ENCODE measurements around the gene NUP93. TPM values are rescaled to one million over a fixed set of nuclear protein-coding genes. Genes with fewer than 3 reads are reported as not detected.

The NUP93 gene
- total and polyA plus RNA-seq, 2 experiments from 2014 or later = 139 to 187 TPM

DNA sequence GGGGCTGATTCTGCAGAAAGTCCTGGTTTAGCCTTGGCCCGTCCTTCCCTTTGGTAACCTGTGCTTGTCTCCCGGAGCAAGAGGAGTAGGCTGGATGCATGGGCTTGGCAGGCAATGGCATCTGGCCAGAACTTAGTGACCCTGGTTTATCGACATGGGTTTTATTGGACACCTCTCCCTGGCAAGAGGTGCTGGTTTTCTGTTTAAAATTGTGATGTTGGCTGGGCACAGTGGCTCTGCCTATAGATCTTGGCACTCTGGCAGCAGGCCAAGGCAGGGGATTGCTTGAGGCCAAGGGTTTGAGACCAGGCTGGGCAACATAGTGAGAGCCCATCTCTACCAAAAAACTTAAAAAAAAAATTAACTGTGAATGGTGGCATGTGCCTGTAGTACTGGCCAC lies 166.3 kb downstream of the NUP93 start (continued):
- TF ChIP-seq, protein P1, sequence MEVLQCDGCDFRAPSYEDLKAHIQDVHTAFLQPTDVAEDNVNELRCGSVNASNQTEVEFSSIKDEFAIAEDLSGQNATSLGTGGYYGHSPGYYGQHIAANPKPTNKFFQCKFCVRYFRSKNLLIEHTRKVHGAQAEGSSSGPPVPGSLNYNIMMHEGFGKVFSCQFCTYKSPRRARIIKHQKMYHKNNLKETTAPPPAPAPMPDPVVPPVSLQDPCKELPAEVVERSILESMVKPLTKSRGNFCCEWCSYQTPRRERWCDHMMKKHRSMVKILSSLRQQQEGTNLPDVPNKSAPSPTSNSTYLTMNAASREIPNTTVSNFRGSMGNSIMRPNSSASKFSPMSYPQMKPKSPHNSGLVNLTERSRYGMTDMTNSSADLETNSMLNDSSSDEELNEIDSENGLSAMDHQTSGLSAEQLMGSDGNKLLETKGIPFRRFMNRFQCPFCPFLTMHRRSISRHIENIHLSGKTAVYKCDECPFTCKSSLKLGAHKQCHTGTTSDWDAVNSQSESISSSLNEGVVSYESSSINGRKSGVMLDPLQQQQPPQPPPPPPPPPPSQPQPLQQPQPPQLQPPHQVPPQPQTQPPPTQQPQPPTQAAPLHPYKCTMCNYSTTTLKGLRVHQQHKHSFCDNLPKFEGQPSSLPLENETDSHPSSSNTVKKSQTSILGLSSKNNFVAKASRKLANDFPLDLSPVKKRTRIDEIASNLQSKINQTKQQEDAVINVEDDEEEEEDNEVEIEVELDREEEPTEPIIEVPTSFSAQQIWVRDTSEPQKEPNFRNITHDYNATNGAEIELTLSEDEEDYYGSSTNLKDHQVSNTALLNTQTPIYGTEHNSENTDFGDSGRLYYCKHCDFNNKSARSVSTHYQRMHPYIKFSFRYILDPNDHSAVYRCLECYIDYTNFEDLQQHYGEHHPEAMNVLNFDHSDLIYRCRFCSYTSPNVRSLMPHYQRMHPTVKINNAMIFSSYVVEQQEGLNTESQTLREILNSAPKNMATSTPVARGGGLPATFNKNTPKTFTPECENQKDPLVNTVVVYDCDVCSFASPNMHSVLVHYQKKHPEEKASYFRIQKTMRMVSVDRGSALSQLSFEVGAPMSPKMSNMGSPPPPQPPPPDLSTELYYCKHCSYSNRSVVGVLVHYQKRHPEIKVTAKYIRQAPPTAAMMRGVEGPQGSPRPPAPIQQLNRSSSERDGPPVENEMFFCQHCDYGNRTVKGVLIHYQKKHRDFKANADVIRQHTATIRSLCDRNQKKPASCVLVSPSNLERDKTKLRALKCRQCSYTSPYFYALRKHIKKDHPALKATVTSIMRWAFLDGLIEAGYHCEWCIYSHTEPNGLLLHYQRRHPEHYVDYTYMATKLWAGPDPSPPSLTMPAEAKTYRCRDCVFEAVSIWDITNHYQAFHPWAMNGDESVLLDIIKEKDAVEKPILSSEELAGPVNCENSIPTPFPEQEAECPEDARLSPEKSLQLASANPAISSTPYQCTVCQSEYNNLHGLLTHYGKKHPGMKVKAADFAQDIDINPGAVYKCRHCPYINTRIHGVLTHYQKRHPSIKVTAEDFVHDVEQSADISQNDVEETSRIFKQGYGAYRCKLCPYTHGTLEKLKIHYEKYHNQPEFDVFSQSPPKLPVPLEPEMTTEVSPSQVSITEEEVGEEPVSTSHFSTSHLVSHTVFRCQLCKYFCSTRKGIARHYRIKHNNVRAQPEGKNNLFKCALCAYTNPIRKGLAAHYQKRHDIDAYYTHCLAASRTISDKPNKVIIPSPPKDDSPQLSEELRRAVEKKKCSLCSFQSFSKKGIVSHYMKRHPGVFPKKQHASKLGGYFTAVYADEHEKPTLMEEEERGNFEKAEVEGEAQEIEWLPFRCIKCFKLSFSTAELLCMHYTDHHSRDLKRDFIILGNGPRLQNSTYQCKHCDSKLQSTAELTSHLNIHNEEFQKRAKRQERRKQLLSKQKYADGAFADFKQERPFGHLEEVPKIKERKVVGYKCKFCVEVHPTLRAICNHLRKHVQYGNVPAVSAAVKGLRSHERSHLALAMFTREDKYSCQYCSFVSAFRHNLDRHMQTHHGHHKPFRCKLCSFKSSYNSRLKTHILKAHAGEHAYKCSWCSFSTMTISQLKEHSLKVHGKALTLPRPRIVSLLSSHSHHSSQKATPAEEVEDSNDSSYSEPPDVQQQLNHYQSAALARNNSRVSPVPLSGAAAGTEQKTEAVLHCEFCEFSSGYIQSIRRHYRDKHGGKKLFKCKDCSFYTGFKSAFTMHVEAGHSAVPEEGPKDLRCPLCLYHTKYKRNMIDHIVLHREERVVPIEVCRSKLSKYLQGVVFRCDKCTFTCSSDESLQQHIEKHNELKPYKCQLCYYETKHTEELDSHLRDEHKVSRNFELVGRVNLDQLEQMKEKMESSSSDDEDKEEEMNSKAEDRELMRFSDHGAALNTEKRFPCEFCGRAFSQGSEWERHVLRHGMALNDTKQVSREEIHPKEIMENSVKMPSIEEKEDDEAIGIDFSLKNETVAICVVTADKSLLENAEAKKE (CRISPR knock-in tag; IDR thresholded peaks at IDR 0.05) = no peak

DNA sequence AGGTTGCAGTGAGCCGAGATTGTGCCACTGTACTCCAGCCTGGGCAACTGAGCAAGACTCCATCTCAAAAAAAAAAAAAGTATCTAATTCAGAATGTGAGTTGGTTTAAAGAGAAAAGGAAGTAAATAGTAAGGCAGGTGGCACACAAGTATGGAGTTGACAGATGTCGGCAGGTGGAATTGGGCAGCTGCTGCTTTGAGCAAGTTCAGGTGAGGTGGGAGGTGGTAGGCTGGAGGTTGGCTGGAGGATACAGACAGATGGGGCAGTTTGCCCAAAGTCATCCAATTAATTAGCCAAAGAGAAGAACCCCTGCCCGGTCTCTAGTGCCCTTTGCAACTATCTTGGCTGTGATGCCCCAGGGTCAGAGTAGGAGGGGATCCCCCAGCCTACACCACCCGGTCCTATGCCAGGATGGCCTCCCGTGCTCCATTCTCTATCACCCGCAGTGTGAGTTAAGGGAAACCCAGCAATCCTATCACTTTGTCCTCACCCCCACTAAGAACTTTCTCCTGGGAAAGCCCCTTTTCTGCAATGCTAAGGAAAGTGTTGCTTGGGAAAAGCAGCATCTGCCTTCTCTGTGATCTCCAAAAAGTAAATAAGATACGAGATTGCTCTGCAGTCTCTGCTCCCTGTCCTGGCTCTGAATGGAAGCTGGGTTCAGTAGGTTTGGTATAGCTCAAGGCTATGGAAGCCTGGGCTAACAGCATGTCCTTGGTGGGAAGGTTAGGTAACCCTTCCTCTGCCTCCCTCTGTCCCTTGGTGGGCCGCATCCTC lies 167.3 kb downstream of the NUP93 start:
- no peak overlapping the region; the same call in 2 of the 3 replicates for H3K4me3 Mint-ChIP-seq
- Histone ChIP-seq H3K4me2 (no peak overlapping the region), H3K4me3 (no peak overlapping the region), H3K79me2 (replicated peaks; ENCODE audit: insufficient read depth) (no peaks in the 10 kb centered on the region), H3K9me2 (ENCODE audit: insufficient read depth) (no peaks in the 10 kb centered on the region), H3K27ac (ENCODE audit: low read depth) (no peak overlapping the region), H4K20me1 (replicated peaks; ENCODE audit: insufficient read depth) (no peaks in the 10 kb centered on the region), H2AFZ (no peak overlapping the region), H3K4me1 (ENCODE audit: insufficient read depth) (no peaks in the 10 kb centered on the region), H3F3A (replicated peaks; ENCODE audit: low read depth) (no peaks in the 10 kb centered on the region), H3K27me3 (ENCODE audit: insufficient read depth) (no peaks in the 10 kb centered on the region), H3K36me3 (ENCODE audit: insufficient read depth) (no peaks in the 10 kb centered on the region)
- no peaks in the 10 kb centered on the region for H3K9me3 Mint-ChIP-seq
- peaks cover 6% of the 10 kb centered on the region for H3K27me3 Mint-ChIP-seq (ENCODE audit: insufficient read depth, low read depth, poor library complexity)
- DNase-seq (ENCODE audit: low spot score) (no peak), ATAC-seq (no peak)
- H3K4me1 Mint-ChIP-seq = no peaks in the 10 kb centered on the region
- H3K27ac Mint-ChIP-seq = 0 out of 2 replicates have a peak overlapping the region, but pooled peaks have one; percentile 22
- no peaks in the 10 kb centered on the region for H3K36me3 Mint-ChIP-seq (ENCODE audit: low read depth)
- TF ChIP-seq POLR2AphosphoS5 (IDR thresholded peaks at IDR 0.05; ENCODE audit: low read depth) (no peak), NANOG (IDR thresholded peaks at IDR 0.05; ENCODE audit: borderline replicate concordance) (no peak), EZH2phosphoT487 (IDR thresholded peaks at IDR 0.05; ENCODE audit: unreplicated experiment) (no peak), ZNF114 (CRISPR knock-in tag; IDR thresholded peaks at IDR 0.05) (no peak), EZH2 (IDR thresholded peaks at IDR 0.05; ENCODE audit: low read depth, unreplicated experiment) (no peak), JUNB (IDR thresholded peaks at IDR 0.05; ENCODE audit: unreplicated experiment) (no peak)
- TF ChIP-seq, protein P2, sequence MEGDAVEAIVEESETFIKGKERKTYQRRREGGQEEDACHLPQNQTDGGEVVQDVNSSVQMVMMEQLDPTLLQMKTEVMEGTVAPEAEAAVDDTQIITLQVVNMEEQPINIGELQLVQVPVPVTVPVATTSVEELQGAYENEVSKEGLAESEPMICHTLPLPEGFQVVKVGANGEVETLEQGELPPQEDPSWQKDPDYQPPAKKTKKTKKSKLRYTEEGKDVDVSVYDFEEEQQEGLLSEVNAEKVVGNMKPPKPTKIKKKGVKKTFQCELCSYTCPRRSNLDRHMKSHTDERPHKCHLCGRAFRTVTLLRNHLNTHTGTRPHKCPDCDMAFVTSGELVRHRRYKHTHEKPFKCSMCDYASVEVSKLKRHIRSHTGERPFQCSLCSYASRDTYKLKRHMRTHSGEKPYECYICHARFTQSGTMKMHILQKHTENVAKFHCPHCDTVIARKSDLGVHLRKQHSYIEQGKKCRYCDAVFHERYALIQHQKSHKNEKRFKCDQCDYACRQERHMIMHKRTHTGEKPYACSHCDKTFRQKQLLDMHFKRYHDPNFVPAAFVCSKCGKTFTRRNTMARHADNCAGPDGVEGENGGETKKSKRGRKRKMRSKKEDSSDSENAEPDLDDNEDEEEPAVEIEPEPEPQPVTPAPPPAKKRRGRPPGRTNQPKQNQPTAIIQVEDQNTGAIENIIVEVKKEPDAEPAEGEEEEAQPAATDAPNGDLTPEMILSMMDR (conservative IDR thresholded peaks at IDR 0.05; ENCODE audit: low read depth in 2 of 2) = no peak
- TF ChIP-seq, protein P3, sequence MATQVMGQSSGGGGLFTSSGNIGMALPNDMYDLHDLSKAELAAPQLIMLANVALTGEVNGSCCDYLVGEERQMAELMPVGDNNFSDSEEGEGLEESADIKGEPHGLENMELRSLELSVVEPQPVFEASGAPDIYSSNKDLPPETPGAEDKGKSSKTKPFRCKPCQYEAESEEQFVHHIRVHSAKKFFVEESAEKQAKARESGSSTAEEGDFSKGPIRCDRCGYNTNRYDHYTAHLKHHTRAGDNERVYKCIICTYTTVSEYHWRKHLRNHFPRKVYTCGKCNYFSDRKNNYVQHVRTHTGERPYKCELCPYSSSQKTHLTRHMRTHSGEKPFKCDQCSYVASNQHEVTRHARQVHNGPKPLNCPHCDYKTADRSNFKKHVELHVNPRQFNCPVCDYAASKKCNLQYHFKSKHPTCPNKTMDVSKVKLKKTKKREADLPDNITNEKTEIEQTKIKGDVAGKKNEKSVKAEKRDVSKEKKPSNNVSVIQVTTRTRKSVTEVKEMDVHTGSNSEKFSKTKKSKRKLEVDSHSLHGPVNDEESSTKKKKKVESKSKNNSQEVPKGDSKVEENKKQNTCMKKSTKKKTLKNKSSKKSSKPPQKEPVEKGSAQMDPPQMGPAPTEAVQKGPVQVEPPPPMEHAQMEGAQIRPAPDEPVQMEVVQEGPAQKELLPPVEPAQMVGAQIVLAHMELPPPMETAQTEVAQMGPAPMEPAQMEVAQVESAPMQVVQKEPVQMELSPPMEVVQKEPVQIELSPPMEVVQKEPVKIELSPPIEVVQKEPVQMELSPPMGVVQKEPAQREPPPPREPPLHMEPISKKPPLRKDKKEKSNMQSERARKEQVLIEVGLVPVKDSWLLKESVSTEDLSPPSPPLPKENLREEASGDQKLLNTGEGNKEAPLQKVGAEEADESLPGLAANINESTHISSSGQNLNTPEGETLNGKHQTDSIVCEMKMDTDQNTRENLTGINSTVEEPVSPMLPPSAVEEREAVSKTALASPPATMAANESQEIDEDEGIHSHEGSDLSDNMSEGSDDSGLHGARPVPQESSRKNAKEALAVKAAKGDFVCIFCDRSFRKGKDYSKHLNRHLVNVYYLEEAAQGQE (IDR thresholded peaks at IDR 0.05; ENCODE audit: unreplicated experiment) = no peak

Measured in GM23338 (cell line).